Regular cardiac myocyte (primary cell): ENCODE results near the gene GJB1. TPM values are rescaled to one million over a fixed set of nuclear protein-coding genes. Genes with fewer than 3 reads are reported as not detected.

Experiments
- total RNA-seq: library from RNA; depleted of rRNA; stranded (reverse); fragments of >200 nt; gene quantifications from 2 replicates; pipeline ENCODE4 v1.2.3, GENCODE V29; 2014

GJB1 gene
- total RNA-seq, result not detected in 2 replicates

GRCh38 chrX:71222929-71223328, at the start of gene GJB1:
TSS of gene GJB1 (plus strand) at chrX:71223224. CDS start at chrX:71223708, 484 bp downstream.

DNA sequence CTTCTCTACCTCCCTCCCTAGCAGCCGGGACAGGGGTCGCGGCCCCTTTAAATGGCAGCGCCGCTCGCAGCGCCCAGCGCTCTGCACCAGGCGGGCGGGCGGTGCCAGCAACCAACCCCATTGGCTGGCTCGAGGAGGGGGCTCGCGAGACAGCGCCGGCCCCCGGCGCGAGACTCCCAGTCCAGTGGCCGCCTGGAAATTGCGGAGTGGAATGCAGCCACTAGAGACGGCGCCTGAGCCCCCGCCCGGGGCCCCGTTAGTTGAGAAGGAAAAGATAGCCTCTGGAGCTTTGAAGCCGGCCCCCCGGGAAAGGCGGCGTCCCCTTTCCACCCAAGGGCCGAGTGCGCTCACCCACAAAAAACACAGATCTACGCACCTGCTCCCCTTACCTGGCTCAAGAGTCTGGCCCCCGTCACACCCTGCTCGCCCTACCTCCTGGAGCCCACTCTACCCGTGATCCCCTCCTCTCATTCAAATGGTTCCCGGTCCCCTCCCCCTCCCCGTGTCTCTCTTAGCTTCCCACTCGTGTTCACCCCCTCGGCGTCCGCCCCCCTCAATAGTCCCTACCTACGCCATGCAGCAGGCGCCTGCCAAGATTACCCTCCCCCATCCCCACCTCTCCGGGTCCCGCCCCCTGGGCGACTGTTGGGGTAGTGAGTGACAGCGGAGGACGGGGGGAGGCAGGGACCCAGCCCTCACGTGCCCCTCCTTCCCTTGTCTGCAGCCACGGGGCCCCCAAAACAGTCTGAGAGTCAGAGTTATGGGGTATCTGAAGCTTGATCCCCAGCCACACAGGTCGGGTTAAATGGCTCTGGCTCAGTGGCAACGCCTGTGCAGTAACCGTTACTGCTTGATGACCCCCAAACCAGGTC, 31.3 kb downstream of the GJB1 start, which contains the start of gene ZMYM3:
ZMYM3 (minus strand) TSS at position 49 of the 872 bp plus-strand sequence. CDS start 885 bp downstream, outside the sequence.

Other genes starting within 250 kb of the GJB1 start
- 62.0 and 62.9 TPM in 2 replicates for gene SNX12, start 154.9 kb upstream of the GJB1 start, total RNA-seq
- 2.7 and 6.8 TPM in 2 replicates for gene FOXO4, start 127.4 kb upstream of the GJB1 start, total RNA-seq
- gene CXorf65, start 116.5 kb upstream of the GJB1 start, total RNA-seq, result not detected in 2 replicates
- gene IL2RG, start 111.6 kb upstream of the GJB1 start, total RNA-seq, result not detected in 2 replicates
- 10.4 and 12.8 TPM in 2 replicates for gene MED12, start 104.6 kb upstream of the GJB1 start, total RNA-seq
- gene NLGN3, start 78.4 kb upstream of the GJB1 start, total RNA-seq, result under 0.01 TPM in 2 replicates
- 11.3 and 13.5 TPM in 2 replicates for gene ZMYM3, start 30.9 kb downstream of the GJB1 start, total RNA-seq
- 307 and 422 TPM in 2 replicates for gene NONO, start 60.4 kb downstream of the GJB1 start, total RNA-seq
- 1.2 and 1.7 TPM in 2 replicates for gene ITGB1BP2, start 78.5 kb downstream of the GJB1 start, total RNA-seq
- gene TAF1, start 143.1 kb downstream of the GJB1 start, total RNA-seq, result 32.1 and 44.3 TPM in 2 replicates